Fibroblast of mammary gland (primary cell): Measurements from ENCODE around the gene ZNF559.

Experiments
- DNase-seq: peaks from one replicate; pipeline ENCODE4 v3.0.0-alpha.2; 2010; ENCODE audit warnings: low read depth
- H3K4me3 ChIP-seq: 2 replicates; pipeline ENCODE4 v1.5.1; 2011; ENCODE audit warnings: low read depth, mild to moderate bottlenecking, low read length, moderate library complexity; ENCODE audit not compliant: control insufficient read depth
- TF ChIP-seq, protein P1 (sequence below): conservative IDR thresholded peaks from 2 replicates; pipeline ENCODE4 v1.5.1; 2011; ENCODE audit warnings: low read depth, low read length, inconsistent platforms; ENCODE audit not compliant: control insufficient read depth, insufficient read depth

The ZNF559 gene

GRCh38 chr19:9329999-9330398 is 6.0 kb downstream of the ZNF559 start:
- DNase-seq = no peak
- TF ChIP-seq, protein P1, sequence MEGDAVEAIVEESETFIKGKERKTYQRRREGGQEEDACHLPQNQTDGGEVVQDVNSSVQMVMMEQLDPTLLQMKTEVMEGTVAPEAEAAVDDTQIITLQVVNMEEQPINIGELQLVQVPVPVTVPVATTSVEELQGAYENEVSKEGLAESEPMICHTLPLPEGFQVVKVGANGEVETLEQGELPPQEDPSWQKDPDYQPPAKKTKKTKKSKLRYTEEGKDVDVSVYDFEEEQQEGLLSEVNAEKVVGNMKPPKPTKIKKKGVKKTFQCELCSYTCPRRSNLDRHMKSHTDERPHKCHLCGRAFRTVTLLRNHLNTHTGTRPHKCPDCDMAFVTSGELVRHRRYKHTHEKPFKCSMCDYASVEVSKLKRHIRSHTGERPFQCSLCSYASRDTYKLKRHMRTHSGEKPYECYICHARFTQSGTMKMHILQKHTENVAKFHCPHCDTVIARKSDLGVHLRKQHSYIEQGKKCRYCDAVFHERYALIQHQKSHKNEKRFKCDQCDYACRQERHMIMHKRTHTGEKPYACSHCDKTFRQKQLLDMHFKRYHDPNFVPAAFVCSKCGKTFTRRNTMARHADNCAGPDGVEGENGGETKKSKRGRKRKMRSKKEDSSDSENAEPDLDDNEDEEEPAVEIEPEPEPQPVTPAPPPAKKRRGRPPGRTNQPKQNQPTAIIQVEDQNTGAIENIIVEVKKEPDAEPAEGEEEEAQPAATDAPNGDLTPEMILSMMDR = no peak
- no peak overlapping the region for H3K4me3 ChIP-seq

GRCh38 chr19:9342610-9343304 is 18.8 kb downstream of the ZNF559 start:
- H3K4me3 ChIP-seq = no peak overlapping the region
- DNase-seq = no peak
- TF ChIP-seq, protein P1 = no peak

- DNase-seq = no peak
- H3K4me3 ChIP-seq = no peak overlapping the region
- TF ChIP-seq, protein P1 = no peak
Measured at GRCh38 chr19:9345005-9345404, 21.0 kb downstream of the ZNF559 start.

GRCh38 chr19:9348253-9348652 is 24.3 kb downstream of the ZNF559 start:
- TF ChIP-seq, protein P1 = no peak
- no peak overlapping the region for H3K4me3 ChIP-seq
- DNase-seq = no peak

DNA sequence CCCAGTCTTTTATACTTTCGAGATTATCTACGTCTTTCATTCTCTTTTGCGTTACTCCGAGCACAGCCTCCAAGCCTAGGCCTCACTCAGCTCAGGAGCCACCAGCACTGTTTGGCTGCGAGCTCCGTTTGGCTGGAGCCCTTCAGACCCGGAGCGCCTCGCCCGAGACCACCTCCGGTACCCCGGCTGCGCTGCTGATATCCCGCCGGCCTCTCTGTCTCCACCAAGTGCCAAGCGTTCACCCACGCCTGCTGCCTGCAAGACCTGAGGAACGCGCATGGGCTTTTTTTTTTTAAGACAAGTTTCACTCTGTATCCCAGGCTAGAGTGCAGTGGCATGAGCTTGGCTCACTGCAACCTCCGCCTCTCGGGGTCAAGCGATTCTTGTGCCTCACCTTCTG is 24.7 kb downstream of the ZNF559 start:
- TF ChIP-seq, protein P1 = no peak
- no peak for DNase-seq
- H3K4me3 ChIP-seq = no peak overlapping the region

GRCh38 chr19:9352505-9352904 is 28.5 kb downstream of the ZNF559 start:
- TF ChIP-seq, protein P1 = no peak

More at GRCh38 chr19:9352505-9352904, 28.5 kb downstream of the ZNF559 start:
- DNase-seq = no peak
- H3K4me3 ChIP-seq = no peak overlapping the region
